ENCODE measurements around the gene RNF224.
A peak's percentile ranks its signal among the peaks of the same experiment; 100 is the strongest.

The RNF224 gene

DNA sequence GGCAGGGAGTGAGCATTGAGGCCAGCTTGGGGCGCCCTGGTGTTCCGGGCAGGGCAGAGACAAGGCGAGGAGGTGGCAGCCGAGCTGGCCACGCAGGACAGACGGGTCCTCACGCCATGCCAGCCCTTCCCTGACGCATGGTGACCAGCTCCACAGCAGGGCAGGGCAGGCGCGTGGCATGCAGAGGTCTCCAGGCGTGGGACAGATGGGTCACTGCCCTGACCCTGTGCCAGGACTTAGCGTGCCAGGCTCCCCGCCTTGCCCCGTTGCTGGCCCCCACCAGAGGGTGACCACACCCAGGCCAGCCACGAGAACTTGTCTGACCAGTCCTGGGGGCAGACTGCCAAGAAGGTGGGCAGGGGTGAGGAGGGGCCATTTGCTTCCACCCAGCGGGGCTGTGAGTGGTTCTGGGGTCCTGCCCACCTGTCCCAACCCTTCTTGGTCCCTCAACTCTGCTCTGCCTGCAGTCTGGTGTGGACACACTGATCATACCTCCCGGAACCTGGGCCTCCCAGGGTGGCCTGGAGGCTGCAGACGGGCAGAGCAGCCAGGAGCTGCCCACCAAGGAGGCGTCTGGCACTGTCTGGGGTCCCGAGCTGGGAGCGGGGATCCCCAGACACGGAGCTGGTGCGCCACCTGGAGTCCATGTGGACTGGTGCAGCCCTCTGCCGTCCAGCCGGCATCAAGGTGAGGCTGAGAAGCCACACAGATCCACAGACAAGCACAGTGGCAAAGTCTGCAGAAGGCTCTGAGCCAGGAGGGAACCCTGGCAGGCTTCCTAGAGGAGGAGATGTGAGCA, at the start of gene RNF224:
RNF224 (plus strand) TSS at position 449 of the 799 bp plus-strand sequence. CDS start 834 bp downstream, outside the sequence.
- DNase-seq (ENCODE audit: low spot score), result peak; percentile 52

- DNase-seq (ENCODE audit: low spot score), result no peak
Observed at GRCh38 chr9:137178201-137178938, 48.9 kb upstream of the RNF224 start.

DNA sequence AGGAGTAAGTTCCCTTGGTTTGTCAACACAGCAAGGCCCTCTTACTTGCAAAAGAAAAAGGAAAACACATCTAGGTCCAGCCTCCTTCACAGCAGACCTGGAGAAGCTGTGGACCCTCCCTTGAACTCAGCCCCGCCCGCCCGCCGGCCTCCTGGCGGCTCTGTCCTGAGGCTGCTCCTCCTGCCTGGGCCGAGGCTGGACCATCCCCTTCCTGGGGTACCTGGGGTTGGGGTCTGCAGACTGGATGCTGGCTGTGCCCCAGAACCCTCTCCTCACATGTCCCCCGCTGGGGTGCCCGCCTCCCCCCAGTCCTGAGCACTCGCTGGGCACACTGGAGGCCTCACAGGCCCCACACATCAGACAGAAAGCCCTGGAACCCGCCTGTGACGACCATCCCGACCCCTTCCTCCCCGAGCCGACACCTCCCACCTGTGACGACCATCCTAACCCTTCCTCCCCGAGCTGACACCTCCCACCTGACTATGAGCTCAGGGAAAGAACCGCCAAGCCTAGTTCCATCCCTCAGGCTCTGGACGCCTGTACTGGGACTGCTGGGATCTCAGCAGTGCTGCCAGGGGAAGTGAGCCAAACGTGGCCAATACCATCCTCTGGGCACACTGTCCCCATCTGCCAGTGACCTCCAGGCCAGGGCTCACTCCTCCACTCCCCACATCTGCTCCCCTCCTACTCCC, 48.2 kb upstream of the RNF224 start:
- no peak for DNase-seq (ENCODE audit: low spot score)

- no peak for DNase-seq (ENCODE audit: low spot score)
Observed at GRCh38 chr9:137179761-137180160, 47.5 kb upstream of the RNF224 start.

DNA sequence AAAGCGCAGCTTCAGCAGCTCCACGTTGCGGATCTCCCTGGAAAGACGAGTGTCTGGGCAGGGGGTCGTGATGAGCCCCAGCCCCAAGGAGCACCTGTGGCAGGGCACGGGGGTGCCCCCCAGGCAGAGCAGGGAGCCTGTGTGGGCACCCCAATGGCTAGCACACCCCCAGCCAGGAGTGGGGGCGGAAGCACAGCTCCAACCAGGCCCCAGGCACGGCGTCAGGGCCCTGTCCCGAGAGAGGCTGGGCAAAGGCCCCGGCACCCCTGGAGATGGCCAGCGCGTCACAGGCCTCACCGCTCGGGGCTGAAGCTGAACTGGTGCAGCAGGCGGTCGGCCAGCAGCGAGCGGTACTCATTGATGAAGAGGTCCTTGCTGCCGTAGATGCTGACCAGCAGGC, 46.8 kb upstream of the RNF224 start:
- DNase-seq (ENCODE audit: low spot score), result no peak

- DNase-seq (ENCODE audit: low spot score), result no peak
Observed at GRCh38 chr9:137181680-137182079, 45.6 kb upstream of the RNF224 start.

DNA sequence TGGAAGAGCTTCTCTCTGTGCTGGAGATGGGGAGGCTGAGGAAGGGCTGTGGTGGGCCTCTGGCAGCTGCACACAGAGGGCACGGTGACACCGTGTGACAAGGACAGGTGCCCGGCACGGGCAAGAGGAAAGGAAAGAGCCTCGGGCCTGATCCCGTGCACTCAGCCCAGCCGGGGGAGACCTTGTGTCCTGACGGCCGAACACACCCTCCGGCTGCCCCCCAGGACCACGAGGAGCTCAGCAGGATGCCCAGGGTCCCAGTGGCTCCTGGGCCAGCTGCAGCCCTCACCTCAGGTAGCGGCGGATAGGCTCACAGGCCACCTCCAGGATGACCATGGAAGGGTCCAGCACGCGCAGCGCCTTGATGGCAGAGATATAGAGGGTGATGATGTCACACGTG, 44.5 kb upstream of the RNF224 start:
- no peak for DNase-seq (ENCODE audit: low spot score)

GRCh38 chr9:137183980-137184595, 43.2 kb upstream of the RNF224 start:
- no peak for DNase-seq (ENCODE audit: low spot score)

GRCh38 chr9:137184881-137185660, 42.2 kb upstream of the RNF224 start:
- DNase-seq (ENCODE audit: low spot score), result no peak

DNA sequence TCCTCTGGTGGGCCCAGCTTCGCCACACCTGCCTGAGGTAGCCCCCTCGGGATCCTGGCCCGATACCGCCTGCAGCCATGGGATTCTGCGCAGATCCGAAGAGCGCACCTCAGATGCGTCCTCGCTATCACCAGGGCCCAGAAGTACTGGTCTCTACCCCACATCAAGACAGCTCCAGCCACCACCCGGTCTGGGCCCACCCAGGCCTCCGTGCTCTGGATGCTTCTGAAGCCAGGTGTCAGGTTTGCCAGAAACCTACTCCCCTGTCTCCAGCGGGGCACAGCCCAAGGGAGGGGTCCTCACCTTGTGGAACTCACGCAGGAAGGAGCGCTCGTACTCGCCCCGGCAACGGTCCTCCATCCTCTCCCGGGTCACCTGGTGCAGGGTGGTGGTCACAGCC, 41.4 kb upstream of the RNF224 start:
- no peak for DNase-seq (ENCODE audit: low spot score)

DNA sequence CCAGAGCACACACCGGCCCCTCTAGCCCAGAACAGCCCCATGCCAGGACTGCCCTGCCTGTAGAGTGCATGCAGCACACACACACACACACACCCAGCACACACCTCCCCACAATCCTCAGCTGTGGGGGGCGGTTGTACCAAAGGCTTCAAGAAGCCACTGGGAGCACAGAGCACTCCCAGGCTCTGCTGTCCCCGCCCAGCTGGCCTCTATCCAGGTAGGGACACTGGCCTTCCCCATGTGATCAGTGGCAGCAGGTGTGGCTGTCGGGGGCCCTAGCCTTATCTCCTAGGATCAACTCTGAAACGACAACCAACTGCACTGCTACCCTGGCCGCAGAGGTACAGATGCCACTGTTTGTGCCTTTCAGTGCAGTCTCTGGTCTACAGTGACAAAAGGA, 40.9 kb upstream of the RNF224 start:
- no peak for DNase-seq (ENCODE audit: low spot score)

DNA sequence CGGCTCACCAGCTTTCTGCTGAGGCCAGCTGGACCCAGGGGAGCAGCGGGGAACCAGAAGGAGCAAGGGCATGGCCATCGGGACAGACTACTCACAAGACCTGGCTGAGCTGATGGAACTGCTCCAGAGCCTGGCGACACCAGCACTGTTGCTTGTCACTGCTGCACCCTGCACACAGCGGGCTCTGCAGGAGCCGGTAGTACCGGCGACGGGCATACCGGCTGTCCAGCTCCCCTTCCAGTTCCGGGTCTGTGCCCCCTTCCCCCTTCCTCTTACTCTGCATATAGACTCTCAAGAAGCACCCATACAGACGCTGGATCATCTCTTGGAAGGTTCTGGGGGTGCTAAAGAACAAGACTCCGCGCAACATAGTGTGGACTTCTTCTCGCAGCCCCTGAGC, 39.9 kb upstream of the RNF224 start:
- DNase-seq (ENCODE audit: low spot score), result no peak

- DNase-seq (ENCODE audit: low spot score), result no peak
Observed at GRCh38 chr9:137188086-137188489, 39.2 kb upstream of the RNF224 start.

- peak; percentile 92 for DNase-seq (ENCODE audit: low spot score)
Observed at GRCh38 chr9:137188490-137189296, 38.6 kb upstream of the RNF224 start, which contains the start of the genes ANAPC2 and SSNA1. ANAPC2 (minus strand) TSS chr9:137188560; CDS start chr9:137188532, 28 bp downstream. SSNA1 (plus strand) TSS chr9:137188676; CDS start chr9:137188727, 51 bp downstream.

DNA sequence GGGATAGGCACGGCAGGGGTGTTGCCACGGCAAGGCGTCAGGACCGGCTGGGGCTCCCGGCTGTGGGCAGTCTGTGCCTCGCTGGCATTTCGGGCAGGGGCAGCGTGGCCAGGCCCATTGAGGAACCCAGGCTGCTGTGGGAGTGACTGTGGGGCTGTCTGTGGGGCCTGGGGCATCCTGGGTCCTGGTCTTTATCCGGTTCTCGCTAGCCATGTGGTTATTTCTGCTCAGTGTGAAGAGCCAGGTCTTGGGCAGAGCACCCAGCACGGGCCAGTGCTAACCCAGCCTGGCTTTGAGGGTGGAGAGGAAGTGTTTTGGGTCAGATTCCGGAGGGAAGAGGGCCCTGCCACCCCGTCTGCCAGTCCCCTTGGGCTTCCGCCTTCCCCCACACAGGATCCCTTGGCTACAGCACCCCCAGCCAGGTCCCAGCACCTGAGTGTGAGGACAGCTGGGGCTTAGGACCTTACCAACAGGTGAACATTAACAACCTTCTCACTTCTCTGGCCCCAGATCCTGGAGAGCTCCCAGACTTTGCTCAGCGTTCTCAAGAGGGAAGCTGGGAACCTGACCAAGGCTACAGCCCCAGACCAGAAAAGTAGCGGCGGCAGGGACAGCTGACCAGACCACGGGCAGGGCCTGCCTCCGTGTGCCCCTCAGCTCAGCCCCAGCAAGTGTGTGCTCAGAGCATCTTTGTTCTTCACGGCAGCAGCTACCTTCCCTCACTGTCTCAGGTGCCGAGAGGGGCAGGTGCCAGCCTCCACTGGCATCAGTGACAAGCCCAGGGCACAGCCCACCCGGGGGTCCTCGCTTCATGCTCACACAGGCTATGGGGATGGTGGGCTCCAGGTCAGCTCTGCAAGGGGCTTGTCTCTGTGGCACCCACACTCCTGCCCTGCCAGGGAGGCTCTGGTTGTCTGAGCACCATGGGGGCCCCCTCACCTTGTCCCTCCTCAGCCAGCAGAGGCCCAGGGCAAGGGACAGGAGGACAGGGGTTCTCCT, 37.7 kb upstream of the RNF224 start:
- DNase-seq (ENCODE audit: low spot score), result no peak

DNA sequence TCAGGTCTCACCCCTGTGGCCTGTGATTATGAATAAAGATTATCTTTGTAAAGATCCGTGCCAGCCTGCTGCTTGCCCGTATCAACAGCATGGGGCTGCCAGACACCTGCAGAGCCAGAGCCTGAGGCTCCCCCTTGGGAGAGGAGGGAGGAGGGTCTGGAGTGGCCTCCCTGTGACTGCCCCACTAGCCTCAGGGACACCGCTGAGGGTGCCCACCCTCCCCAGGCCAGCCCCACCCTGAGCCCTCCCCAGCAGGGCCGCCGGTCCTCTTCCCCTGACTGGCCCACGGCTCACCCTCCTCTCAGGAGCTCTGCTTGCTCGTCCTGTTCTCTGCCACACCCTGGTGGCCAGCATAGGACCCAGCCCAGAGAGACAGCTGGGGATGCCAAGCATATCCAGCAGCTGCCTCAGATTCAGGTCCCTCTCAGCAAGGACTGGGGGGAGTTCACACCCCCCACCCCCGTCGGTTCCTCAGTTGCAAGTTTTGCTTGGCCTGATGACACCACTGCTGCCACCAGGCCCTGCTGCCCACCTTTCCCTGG, 36.9 kb upstream of the RNF224 start:
- no peak for DNase-seq (ENCODE audit: low spot score)

GRCh38 chr9:137191245-137191644, 36.1 kb upstream of the RNF224 start:
- no peak for DNase-seq (ENCODE audit: low spot score)

DNA sequence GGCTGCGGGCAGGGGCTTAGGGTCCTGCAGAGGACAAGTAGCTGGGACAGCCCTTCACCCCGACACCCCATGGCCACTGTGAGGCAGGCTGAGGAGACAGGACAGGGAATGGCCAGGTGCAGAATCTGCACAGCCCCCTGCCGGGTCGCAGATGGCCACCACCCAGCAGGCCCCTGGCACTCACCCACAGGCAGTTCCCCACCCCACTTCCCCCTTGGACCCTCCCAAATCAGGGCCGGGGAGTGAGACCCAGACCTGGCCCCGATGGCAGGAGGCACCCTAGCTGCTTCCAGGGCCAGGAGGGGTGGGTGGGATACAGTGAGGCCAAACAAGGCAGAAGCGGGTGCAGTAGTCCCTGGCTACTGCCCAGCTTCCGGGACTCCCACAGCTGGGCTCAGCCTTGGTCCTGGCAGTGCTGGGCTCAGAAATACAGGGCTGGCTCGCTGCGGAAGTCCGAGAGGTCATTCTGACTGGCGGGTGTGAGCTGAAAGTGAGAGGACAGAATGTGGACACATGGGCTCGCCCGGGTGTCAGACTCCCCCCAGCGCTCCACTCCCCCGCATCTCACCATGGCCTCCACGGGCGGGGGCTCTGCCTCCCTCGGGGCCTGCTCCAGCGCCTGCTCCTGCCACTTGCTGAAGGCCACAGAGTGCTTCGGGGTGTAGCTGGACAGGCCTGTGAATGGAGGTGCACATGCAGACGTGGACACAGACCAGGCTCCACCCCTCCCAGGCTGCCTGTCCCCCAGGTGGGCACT, 35.4 kb upstream of the RNF224 start:
- peak; percentile 81 for DNase-seq (ENCODE audit: low spot score)
